Kidney epithelial cell (primary cell): ENCODE measurements around the gene NDUFA13. TPM values are rescaled to one million over a fixed set of nuclear protein-coding genes. Genes with fewer than 3 reads are reported as not detected.

Experiments used
- DNase-seq: peaks from one replicate; pipeline ENCODE4 v3.0.0-alpha.2; 2010; ENCODE audit warnings: low read depth
- H3K27me3 ChIP-seq: 2 replicates; pipeline ENCODE4 v1.6.0; 2011; ENCODE audit warnings: low read length; ENCODE audit not compliant: control insufficient read depth, insufficient read depth
- H3K36me3 ChIP-seq: 2 replicates; pipeline ENCODE4 v1.5.1; 2011; ENCODE audit warnings: low read length; ENCODE audit not compliant: control insufficient read depth, insufficient read depth
- H3K4me3 ChIP-seq: 2 replicates; pipeline ENCODE4 v1.5.1; 2011; ENCODE audit warnings: low read depth, mild to moderate bottlenecking, control low read depth, low read length
- total RNA-seq: library from RNA; depleted of rRNA; stranded (reverse); fragments of >200 nt; gene quantifications from 2 replicates; pipeline ENCODE4 v1.2.3, GENCODE V29; 2015
- TF ChIP-seq, protein P1 (sequence below): IDR thresholded peaks from 2 replicates; pipeline ENCODE4 v1.5.1; 2011; ENCODE audit warnings: mild to moderate bottlenecking, moderate library complexity, low read length, control low read depth, inconsistent platforms; ENCODE audit not compliant: insufficient read depth, poor library complexity, severe bottlenecking

The NDUFA13 gene
- total RNA-seq, 1 donor from 2014 or later: 58.8 TPM

DNA sequence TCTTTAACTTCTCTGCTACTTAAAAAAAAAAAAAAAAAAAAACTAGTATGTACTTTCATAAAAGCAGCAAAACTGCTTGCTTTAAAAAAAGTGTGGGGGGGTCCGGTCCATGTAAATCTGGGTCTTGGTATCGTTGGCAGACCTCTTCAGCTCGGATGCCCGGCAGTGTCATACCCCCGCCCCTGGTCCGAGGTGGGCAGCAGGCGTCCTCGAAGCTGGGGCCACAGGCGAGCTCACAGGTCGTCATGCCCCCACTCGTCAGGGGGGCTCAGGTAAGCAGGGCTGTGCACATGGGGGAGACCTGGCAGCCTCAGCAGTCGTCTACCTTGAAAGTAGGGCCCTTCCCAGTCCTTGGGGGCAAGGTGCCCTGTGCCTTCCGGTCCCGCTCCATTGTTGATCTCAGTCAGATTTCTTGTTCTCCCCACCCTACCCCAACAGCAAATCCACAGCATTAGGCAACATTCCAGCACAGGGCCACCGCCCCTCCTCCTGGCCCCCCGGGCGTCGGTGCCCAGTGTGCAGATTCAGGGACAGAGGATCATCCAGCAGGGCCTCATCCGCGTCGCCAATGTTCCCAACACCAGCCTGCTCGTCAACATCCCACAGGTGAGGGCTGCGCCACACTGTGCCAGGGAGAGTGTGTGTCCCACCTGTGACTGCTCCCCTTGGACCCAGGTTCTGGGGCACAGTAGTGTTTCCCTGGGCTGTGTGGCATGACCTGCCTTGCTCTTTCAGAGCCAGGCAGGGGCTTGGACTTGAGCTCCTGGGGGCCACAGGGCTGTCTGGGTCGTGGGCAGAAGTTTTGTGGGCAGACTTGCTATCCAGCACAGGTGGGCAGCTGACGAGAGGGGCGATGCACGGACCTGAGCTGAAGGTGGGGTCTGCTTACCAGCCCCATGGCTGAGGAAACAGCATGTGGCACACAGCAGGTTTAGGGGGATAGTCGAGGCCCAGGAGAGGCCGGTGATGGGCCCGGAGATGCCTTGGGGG lies 20.1 kb upstream of the NDUFA13 start:
- H3K27me3 ChIP-seq: no peaks in the 10 kb centered on the region
- H3K4me3 ChIP-seq: no peak overlapping the region
- DNase-seq: no peak
- TF ChIP-seq, protein P1, sequence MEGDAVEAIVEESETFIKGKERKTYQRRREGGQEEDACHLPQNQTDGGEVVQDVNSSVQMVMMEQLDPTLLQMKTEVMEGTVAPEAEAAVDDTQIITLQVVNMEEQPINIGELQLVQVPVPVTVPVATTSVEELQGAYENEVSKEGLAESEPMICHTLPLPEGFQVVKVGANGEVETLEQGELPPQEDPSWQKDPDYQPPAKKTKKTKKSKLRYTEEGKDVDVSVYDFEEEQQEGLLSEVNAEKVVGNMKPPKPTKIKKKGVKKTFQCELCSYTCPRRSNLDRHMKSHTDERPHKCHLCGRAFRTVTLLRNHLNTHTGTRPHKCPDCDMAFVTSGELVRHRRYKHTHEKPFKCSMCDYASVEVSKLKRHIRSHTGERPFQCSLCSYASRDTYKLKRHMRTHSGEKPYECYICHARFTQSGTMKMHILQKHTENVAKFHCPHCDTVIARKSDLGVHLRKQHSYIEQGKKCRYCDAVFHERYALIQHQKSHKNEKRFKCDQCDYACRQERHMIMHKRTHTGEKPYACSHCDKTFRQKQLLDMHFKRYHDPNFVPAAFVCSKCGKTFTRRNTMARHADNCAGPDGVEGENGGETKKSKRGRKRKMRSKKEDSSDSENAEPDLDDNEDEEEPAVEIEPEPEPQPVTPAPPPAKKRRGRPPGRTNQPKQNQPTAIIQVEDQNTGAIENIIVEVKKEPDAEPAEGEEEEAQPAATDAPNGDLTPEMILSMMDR: no peak
- peaks cover 4% of the 10 kb centered on the region for H3K36me3 ChIP-seq

DNA sequence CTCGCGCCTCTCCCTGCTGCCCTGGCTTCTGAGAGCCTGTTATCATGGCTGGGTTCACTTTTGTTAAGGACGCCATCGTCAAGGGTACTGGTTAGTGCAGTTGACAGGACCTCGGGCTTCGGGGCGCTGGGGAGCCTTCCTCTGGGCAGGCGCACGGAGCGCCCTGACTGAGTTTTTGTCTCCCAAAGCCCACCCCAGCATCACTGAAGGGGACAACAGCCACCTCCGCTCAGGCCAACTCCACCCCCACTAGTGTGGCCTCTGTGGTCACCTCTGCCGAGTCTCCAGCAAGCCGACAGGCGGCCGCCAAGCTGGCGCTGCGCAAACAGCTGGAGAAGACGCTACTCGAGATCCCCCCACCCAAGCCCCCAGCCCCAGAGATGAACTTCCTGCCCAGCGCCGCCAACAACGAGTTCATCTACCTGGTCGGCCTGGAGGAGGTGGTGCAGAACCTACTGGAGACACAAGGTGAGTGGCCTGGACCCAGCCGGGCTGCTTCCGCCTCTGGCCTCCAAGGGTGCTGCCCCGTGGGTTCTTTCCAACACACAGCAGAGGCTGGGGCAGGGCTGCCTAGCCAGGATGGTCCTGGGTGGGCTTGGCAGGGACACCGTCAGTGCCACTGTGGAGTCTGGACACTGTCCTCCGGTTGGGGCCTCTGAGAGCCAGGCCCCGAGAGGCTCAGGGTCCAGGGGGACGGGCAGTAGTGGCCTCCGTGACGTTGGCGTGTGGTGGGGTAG lies 17.6 kb upstream of the NDUFA13 start:
- no peak for DNase-seq
- Histone ChIP-seq H3K36me3 (peaks cover 4% of the 10 kb centered on the region), H3K4me3 (no peak overlapping the region), H3K27me3 (no peaks in the 10 kb centered on the region)
- TF ChIP-seq, protein P1: no peak

DNA sequence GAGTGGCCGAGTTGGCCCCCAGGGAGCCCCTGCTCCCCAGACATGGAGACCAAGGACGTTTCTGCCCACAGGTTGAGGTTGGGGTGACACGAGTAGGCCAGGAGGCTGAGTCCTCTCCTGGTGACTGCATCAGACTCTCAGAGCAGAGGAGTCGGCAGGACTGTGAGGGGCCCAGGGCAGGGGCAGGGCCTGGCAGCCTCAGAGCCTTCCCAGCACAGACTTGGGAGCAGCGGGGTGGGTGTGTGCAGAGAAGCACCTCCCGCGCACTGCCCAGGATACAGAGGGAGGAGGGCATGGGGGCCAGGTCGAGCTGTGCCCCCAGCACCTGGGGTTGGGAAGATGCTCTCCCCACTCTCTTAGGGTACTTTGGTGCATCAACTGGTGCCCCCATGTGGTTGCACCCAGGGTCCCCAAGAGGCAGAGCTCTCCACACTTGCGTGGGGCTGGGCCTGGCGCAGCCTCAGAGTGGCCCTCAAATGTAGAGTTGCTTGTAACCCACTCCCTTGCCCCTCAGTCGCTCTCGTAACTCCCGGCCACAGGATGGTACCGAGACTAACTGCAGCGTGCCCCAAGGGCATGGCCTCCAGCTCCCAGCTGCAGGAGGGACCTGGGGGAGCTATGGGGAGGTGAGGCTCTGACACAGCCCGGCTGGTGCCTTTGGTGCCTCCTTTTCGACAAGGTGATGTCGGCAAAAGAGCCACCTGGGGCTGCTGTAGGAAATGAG lies 16.6 kb upstream of the NDUFA13 start:
- Histone ChIP-seq H3K4me3 (no peak overlapping the region), H3K36me3 (peaks cover 2% of the 10 kb centered on the region), H3K27me3 (no peaks in the 10 kb centered on the region)
- TF ChIP-seq, protein P1: no peak
- no peak for DNase-seq

- Histone ChIP-seq H3K36me3 (no peaks in the 10 kb centered on the region), H3K4me3 (no peak overlapping the region), H3K27me3 (no peaks in the 10 kb centered on the region)
- TF ChIP-seq, protein P1: no peak
- DNase-seq: no peak
Measured at GRCh38 chr19:19500975-19501644, 14.9 kb upstream of the NDUFA13 start.

- Histone ChIP-seq H3K4me3 (no peak overlapping the region), H3K36me3 (no peaks in the 10 kb centered on the region), H3K27me3 (no peaks in the 10 kb centered on the region)
- TF ChIP-seq, protein P1: no peak
- no peak for DNase-seq
Measured at GRCh38 chr19:19501798-19502197, 14.2 kb upstream of the NDUFA13 start.
